CD4-positive, alpha-beta T cell treated with Interleukin-4 for 4 hours (primary cell): Measurements from ENCODE around the gene CTIF.
"Not testable (repeated sequence)": the region's sequence is repeated elsewhere in the genome, so short reads cannot be mapped to it uniquely, and the experiment has no call there.

Experiments
- DNase-seq: peaks from one replicate; pipeline ENCODE4 v3.0.0-alpha.2; 2020

Gene CTIF

DNA sequence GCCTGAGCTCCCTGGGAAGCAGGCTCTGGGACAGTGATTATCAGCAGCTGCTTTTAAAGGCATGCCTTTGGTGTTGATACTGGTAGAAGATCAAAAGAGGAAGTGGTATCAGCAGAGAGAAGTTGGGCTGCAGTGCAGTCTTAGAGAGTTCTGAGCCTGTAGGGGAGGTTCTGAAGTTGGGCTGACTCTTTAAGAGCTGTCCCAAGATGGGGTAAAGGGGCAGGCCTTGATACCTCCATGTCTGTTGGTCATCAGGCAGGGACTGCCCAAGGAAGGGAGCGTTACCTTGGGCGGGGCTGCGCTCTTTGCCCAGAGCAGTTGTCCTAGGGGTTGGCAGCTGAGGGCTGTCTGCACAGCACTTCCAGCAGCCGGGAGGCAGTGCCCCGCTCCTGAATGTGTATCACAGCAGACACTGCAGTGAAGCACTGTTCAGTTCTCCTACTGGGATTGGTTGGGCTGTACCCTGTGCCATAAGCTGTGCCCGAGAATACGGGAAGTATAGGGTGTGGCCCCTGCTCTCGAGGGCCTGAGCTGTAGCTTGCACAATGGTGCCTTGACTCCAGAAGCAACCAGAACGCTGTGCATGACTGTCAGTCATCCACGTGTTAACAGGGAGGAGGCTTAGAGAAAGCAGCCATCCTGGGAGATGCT lies 177.0 kb downstream of the CTIF start:
- DNase-seq: no peak

- DNase-seq: not testable (repeated sequence)
Measured at GRCh38 chr18:48717227-48717626, 178.4 kb downstream of the CTIF start.

DNA sequence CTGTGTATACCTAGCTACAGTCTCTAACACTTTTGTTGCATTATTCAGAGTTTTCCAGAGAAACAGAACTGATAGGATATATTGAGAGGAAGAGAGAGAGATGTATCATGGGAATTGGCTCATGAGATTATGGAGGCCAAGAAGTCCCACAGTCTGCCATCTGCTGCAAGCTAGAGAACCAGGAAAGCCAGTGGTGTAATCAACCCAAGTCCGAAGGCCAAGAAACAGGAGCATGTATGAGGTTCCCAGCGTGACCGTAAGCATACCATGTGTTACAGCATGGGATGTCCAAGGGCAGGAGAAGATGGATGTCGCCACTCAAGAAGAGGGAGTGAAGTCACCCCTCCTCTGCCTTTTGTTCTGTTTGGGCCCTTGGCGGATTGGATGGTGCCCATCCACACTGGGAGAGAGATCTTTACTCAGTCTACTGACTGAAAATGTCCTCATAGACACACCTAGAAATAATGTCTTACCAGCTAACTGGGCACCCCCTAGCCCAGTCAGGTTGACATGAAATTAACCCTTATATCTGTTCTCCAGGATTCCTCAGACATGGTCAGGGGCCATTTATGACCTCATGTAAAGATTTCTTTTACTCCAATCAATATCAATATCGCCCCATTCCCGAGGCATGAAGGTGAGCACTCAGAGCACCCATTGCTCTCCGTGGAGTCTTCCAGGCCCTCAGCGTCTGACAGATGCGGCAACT lies 179.6 kb downstream of the CTIF start:
- no peak for DNase-seq

- DNase-seq: no peak
Measured at GRCh38 chr18:48719388-48719787, 180.6 kb downstream of the CTIF start.

DNA sequence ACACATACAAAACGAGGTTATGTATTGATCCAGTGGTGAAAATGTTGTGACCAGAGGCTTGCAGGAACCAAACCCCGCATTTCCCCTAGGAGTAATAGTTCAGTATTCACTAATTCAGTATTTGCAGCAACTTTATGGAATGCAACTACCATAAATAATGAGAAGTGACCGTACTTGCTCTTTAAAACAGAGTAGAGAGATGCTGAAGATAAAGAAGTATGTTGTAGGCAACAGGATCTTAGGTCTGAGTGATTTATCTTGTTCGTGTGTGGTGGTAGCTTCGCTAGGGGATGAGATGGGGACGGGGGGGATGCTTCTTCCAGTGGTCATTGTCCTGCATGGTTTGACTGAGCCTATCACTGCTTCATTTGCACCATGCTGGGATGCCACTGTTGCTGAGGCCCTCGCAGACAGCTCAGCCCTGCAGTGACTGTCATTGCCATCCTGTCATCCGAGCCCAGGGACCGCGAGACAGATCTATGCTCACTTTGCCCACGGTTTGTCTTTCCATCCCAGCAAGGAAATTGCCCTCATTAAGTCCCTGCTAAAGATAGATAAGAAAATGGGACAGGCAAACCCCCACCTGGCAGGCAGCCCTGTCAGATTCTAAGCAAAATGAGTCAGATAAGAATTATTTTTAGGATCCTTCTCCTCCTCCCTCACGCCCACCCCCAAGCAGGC lies 181.3 kb downstream of the CTIF start:
- no peak for DNase-seq

- DNase-seq: no peak
Measured at GRCh38 chr18:48720655-48721025, 181.8 kb downstream of the CTIF start.

GRCh38 chr18:48721312-48721711 lies 182.5 kb downstream of the CTIF start:
- no peak for DNase-seq

- DNase-seq: no peak
Measured at GRCh38 chr18:48723016-48723415, 184.2 kb downstream of the CTIF start.

DNA sequence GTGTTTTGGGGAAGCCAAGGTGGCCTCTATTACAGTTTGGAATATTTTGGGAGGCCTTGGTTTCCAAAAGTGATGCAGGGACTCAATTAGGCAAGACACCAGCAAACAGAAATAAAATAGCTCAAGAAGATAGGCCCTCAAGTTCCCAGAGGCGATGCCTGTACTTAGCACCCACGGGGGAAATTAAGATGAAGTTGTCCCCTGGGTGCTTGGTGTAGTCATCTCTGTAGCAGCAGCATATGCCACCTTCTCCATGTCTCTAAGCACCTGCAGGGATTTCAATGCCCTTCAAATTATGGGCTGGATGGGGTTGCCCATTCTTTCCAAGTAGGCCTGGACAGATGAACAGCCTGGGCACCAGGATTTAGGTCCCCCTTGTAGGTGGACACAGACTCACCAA lies 185.0 kb downstream of the CTIF start:
- no peak for DNase-seq

DNA sequence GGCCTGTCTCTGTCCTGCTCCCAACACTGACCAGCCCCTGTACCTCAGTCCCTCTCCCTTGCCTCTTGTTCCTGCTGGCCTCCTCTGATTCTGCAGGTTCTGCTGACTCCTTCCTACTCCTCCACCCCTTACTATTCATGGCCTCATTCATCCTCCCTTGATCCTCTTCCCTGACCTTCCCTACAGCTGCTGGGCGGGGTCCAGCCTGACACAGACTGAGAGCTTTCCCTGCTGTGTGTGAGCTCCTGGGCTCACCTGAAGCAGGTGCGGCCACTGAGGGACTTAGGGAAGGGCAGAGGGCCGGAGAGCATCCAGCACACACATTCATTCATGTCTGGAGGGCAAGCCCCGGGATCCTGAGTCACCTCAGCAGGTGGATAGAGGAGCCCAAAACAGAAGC lies 185.6 kb downstream of the CTIF start:
- DNase-seq: no peak

GRCh38 chr18:48724939-48725338 lies 186.1 kb downstream of the CTIF start:
- no peak for DNase-seq

DNA sequence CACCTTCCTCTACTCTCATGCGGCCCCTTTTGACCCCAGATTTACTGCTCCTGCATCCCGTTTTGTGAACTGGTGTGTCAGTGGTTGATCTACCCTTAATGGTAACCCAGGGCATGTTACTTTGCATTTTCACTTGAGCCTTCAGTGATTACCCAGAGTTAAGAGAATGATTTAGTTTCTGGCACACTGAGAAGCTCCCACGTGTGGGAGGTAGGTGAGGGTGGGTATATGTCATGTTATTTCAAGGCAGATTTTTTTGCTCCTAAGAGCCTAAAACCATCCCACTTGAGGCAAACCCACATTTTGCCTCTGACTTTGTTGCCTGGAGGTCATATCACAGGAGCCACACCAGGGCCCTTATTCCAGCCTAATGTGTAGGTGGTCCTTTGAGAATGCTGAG lies 186.7 kb downstream of the CTIF start:
- DNase-seq: no peak

DNA sequence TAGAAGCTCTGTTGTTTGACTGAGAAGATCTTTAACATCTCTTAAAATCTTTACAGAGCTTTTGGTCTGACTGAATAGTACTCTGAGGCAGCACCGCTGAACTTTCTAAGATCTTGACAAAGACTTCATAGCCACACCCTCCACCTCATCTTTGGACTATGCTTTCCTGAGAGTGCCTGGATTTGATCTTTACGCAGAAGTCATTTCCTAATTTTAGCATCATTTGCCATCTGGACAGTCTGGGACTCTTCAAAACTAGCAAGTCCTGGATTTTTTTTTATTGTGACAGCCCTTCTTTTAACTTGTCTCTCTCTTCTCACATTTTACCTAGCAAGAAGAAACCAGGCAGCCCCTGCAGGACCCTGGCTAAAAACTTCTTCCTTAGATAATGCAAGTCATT lies 188.8 kb downstream of the CTIF start:
- no peak for DNase-seq

GRCh38 chr18:48728204-48728833 lies 189.5 kb downstream of the CTIF start:
- DNase-seq: no peak

DNA sequence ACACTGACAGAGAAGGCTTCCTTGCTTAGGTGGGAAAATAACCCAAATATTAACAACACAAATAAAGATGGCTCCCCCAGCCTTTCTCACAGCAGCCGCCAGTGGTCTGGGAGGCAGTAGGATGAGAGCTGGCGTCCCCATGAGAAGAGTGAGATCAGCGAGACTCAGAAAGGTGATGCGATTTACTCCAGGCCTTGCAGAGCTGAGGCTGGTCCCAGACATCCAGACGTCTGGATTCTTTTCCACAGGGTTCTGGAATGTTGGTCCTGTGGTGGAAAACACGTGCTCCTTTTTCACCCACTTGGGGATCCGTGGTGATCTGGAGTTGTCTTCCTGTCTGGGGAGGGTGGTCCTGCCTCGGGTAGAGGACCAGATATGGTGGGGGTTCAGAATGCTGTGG lies 190.6 kb downstream of the CTIF start:
- DNase-seq: no peak

DNA sequence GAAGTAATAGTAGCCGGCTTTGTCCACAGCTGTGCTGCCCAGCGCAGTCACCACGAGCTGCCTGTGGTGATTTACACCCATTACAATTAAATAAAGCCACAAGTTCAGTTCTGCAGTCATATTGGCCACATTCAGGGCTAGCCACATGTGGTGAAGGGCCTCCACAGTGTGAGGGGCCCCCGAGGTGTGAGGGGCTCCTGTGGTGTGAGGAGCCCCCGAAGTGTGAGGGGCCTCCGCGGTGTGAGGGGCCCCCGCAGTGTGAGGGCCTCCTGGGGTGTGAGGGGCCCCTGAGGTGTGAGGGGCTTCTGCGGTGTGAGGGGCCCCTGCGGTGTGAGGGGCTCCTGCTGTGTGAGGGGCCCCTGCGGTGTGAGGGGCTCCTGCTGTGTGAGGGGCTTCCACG lies 191.2 kb downstream of the CTIF start:
- no peak for DNase-seq

DNA sequence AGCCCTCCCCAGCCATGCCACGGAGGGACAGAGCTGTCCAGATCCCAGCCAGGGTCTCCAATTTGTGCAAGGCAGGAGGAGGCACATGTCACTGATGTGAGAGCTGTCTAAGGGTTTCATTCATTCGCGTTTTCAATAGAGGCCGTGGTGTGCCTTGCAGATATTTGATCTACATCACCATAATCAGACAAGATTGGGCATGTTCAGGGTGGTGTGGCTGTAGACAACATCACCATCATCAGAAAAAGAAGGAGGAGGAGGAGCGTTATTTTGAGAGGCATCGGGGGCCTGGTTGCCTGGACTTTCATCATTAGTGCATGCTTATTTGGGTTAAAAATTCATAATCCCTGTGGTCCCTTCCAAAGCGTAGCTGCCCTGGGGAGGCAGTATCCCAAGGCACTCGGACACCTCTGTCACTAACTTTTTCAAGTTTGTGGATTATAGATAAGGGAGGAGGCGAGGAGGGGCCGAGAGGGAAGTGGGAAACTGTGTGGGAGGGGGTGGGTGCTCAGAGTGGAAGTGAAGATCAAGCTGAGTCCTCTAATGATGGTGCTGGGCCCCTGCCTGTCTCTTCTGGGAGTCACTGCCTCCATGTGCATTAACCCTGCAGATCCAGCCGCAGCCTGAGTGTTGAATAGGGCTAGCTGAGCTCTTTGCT lies 194.1 kb downstream of the CTIF start:
- DNase-seq: no peak

DNA sequence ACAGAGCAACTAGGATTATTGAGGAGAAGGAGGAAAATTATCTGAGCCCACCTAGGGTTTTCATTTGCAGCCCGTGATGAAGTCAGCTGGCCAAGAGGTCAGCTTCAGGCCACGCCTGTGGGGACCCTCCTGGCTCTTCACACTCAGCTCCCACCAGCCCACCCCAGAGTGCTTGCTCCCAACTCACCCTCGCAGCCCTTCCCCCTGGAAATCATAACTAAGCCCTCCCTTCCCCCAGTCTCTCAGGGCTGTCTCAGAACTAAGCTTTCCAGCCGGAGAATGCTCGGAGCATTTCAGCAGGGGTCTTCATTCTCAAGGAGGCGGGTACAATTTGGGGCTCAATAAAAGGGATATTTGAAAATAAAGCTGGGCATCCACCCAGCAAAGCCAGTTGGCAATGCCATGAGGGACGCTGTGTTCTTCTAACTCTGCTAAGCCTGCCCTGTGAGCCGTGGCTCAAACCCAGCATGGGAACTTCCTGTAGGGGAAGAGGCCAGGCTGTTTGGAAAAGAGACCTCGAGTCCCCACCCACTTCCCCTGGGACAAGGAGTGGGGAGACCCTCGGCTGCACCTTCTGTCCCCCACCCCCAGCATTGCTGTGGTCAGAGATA lies 194.9 kb downstream of the CTIF start:
- DNase-seq: no peak

GRCh38 chr18:48734460-48734859 lies 195.6 kb downstream of the CTIF start:
- no peak for DNase-seq

GRCh38 chr18:48735080-48735676 lies 196.3 kb downstream of the CTIF start:
- DNase-seq: no peak

- no peak for DNase-seq
Measured at GRCh38 chr18:48735681-48736255, 196.9 kb downstream of the CTIF start.
